GM19023 (cell line): ENCODE data around the gene TNNI3.
"Not testable (repeated sequence)": the region's sequence is repeated elsewhere in the genome, so short reads cannot be mapped to it uniquely, and the experiment has no call there.

Source experiments
- ATAC-seq: cut with Tn5 transposase; IDR thresholded peaks from one replicate; pipeline ENCODE4 v1.9.1; 2021; ENCODE audit warnings: mild to moderate bottlenecking, moderate library complexity; ENCODE audit not compliant: unreplicated experiment

The TNNI3 gene

GRCh38 chr19:55157064-55157908, at the start of gene TNNI3:
Gene TNNI3 (minus strand): TSS chr19:55157732. CDS start chr19:55157589, 143 bp downstream.
- no peak for ATAC-seq

GRCh38 chr19:55206664-55207500, 49.4 kb upstream of the TNNI3 start:
- ATAC-seq = no peak

- not testable (repeated sequence) for ATAC-seq
Measured at GRCh38 chr19:55202199-55202598, 44.7 kb upstream of the TNNI3 start.

GRCh38 chr19:55199620-55200204, 42.2 kb upstream of the TNNI3 start:
- ATAC-seq = no peak

- no peak for ATAC-seq
Measured at GRCh38 chr19:55198651-55199050, 41.1 kb upstream of the TNNI3 start.

- ATAC-seq = no peak
Measured at GRCh38 chr19:55197528-55197927, 40.0 kb upstream of the TNNI3 start.

GRCh38 chr19:55196803-55197202, 39.3 kb upstream of the TNNI3 start:
- no peak for ATAC-seq

- ATAC-seq = no peak
Measured at GRCh38 chr19:55193481-55193880, 35.9 kb upstream of the TNNI3 start.

GRCh38 chr19:55189403-55189835, 31.9 kb upstream of the TNNI3 start:
- no peak for ATAC-seq

- ATAC-seq = no peak
Measured at GRCh38 chr19:55188625-55189024, 31.1 kb upstream of the TNNI3 start.

GRCh38 chr19:55186080-55186479, 28.5 kb upstream of the TNNI3 start:
- ATAC-seq = no peak

- ATAC-seq = no peak
Measured at GRCh38 chr19:55181740-55182139, 24.2 kb upstream of the TNNI3 start.

GRCh38 chr19:55179606-55180484, 22.3 kb upstream of the TNNI3 start, which contains the start of gene SYT5:
Gene SYT5 (minus strand): TSS chr19:55180289. CDS start chr19:55179041, 1,248 bp downstream.
- ATAC-seq = no peak

GRCh38 chr19:55178781-55179599, 21.5 kb upstream of the TNNI3 start:
- no peak for ATAC-seq

- ATAC-seq = no peak
Measured at GRCh38 chr19:55176076-55176475, 18.5 kb upstream of the TNNI3 start.

- ATAC-seq = no peak
Measured at GRCh38 chr19:55175117-55175867, 17.8 kb upstream of the TNNI3 start.

- ATAC-seq = no peak
Measured at GRCh38 chr19:55174425-55175116, 17.0 kb upstream of the TNNI3 start.

- ATAC-seq = no peak
Measured at GRCh38 chr19:55173714-55174409, 16.3 kb upstream of the TNNI3 start.
